IPS-NIHi7 (cell line): ENCODE results near the gene GYS1.
"Not testable (repeated sequence)": the region's sequence is repeated elsewhere in the genome, so short reads cannot be mapped to it uniquely, and the experiment has no call there.

Source experiments
- DNase-seq: peaks from one replicate; pipeline ENCODE4 v3.0.0; 2012; ENCODE audit warnings: mixed read lengths; ENCODE audit errors: extremely low spot score

GYS1 gene

GRCh38 chr19:48938256-48938655, 54.9 kb downstream of the GYS1 start:
- DNase-seq, result no peak

- DNase-seq, result no peak
These were observed 57.2 kb downstream of the GYS1 start for GRCh38 chr19:48935864-48936263.

- DNase-seq, result peak; percentile 38
These were observed 58.3 kb downstream of the GYS1 start for GRCh38 chr19:48934837-48935236.

- peak; percentile 97 for DNase-seq
These were observed 59.7 kb downstream of the GYS1 start, which contains the start of gene DHDH for GRCh38 chr19:48933382-48933932. DHDH (plus strand) TSS chr19:48933699; CDS start chr19:48933722, 23 bp downstream.

GRCh38 chr19:48928164-48929025, 64.7 kb downstream of the GYS1 start:
- DNase-seq, result no peak

GRCh38 chr19:48927692-48928091, 65.4 kb downstream of the GYS1 start:
- not testable (repeated sequence) for DNase-seq

- no peak for DNase-seq
These were observed 66.2 kb downstream of the GYS1 start for GRCh38 chr19:48926909-48927308.

GRCh38 chr19:48925890-48926289, 67.2 kb downstream of the GYS1 start:
- not testable (repeated sequence) for DNase-seq

GRCh38 chr19:48925240-48925843, 67.8 kb downstream of the GYS1 start:
- DNase-seq, result no peak

- no peak for DNase-seq
These were observed 70.3 kb downstream of the GYS1 start for GRCh38 chr19:48922548-48923490.

GRCh38 chr19:48921721-48922500, 71.2 kb downstream of the GYS1 start:
- no peak for DNase-seq

- DNase-seq, result no peak
These were observed 72.2 kb downstream of the GYS1 start for GRCh38 chr19:48920949-48921348.

GRCh38 chr19:48919271-48919670, 73.8 kb downstream of the GYS1 start:
- DNase-seq, result not testable (repeated sequence)

GRCh38 chr19:48918801-48919247, 74.3 kb downstream of the GYS1 start:
- DNase-seq, result peak; percentile 85
